Dermis microvascular lymphatic vessel endothelial cell (primary cell): Measurements from ENCODE around the gene SIGLEC1. TPM values are rescaled to one million over a fixed set of nuclear protein-coding genes. Genes with fewer than 3 reads are reported as not detected.
A peak's percentile ranks its signal among the peaks of the same experiment; 100 is the strongest.

Source experiments
- DNase-seq, 2 donors: peaks; one replicate each; pipeline versions ENCODE4 v3.0.0 to v3.0.0-alpha.2; 2010; ENCODE audit warnings: low read depth in 2 of 2
- total RNA-seq: library from RNA; depleted of rRNA; stranded (reverse); fragments of >200 nt; gene quantifications from 2 replicates; pipeline ENCODE4 v1.2.1, GENCODE V29; 2014

Gene SIGLEC1
- not detected in 2 replicates for total RNA-seq

DNA sequence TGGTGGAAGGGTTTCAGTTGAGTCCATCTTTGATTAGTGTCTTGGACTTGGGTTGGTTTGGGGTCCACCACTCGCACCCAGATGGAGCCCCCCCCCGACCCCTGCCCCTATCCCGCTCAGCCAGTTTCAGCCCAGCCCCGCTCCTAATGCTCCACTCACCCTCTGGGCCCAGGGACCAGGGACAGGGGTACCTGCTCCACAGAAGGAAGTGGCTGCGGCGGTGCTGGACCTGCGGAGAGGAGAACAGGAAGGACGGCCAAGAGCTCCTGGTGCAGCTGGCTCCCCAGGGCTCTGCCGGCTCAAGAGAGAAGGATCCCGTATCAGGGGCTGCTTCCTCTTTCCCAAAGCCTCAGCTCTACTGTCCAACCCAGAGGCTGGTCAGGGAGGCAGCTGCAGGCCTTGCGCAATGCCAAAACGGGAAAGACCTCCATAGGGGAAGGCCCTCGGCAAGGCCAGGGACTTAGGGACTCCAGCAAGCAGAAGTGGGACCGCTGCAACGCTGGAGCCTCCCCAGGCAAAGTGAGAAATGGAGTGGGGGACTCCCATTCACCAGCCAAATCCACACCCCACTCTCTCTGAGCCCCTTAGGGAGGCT is at the start of gene SIGLEC1:
SIGLEC1 (minus strand) TSS at position 322 of the 595 bp plus-strand sequence. CDS start 5,472 bp downstream, outside the sequence.
- no peak for DNase-seq

DNA sequence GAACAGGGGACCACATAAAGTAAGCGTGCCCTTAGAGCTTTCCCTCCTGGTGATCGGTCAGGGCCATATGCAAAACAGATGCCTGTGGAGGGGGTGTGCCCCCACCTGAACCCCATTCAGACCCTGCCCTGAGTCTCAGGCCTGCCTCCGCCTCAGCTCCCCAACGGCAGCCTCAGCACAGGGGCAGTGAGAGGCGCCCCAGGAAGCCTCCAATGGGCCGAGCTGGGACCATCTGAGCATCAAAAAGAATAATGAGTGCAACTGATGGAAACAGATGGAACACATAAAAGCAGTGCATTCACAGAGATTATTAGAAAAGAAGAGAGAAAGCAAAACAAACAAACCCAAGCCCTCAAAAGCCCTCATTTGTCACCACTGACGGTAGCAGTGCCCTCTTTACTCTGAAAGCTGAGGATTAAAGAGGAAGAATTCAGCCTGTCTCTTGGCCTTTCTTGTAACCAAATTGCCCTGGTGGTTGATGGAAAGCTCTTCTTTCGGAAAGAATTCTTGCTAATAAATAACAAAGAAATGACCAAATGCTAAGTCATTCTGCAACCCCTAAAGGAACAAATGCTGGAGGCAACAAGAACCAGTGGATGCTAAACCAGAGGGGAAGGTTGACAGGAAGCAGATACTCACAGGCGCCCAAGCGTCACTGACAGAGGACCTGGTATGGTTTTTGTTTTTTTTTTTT is 48.4 kb upstream of the SIGLEC1 start:
- DNase-seq, result no peak

DNA sequence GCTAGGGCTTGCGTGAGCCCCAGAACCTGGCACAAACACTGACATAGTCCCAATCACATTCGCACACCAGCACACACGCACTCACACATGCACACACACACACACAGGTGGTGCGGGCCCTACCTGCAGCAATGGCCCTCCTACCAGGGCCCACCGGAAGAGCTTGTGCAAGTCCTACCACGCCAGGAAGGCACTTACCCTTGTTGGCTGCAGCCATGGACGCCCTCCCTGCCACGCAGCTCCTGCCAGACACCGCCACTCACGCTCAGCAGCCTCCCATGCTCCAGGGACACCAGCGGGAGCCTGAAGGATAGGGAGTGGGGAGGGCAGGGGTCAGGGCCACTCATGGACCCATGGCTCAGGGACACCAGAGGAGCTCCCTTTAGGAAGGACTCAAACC is 47.5 kb upstream of the SIGLEC1 start:
- DNase-seq, result no peak

DNA sequence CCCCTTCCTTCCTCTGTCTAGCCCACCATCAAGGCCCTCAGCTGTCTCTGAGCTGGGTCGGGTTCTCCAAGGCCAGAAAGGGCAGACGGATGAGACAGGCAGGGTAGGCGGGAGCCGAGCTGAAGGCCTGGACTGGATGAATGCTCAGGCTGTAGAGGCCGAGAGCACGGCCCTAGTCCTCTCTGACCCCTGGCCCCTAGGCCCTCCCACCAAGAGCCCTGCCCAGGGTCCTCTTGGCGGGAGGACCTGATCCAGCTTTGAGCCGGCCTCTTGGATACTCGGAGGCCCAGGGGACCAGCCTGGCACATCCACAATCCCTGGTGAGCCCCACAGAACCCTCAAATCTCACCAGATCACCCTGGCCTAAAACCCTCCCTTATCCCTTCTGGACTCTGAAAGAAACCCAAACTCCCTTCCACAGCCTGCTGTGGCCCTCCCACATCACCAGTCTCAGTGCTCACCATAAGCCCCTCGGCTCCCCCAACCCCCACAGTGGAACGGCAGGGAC is 47.0 kb upstream of the SIGLEC1 start:
- DNase-seq, result no peak

DNA sequence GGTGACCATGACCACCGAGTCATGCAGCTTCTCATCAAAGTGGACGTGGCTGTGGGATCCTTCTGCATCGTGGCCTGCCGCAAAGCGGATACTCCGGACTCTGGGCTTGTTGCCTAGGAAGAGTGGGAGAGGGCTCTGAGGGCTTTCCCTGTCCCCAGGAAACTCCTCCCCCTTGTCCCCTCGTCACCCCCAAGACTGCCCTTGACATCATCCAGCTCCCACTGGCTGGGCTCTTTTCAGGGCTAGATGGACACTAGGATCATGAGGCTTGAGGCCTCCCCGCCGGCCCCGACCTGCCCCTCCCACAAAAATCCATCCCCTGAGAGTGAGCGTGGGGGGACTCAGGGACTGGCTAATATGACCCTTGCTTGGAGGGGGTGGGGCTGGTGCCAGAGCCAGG is 46.2 kb upstream of the SIGLEC1 start:
- no peak for DNase-seq

- no peak for DNase-seq
Measured at GRCh38 chr20:3757268-3757667, 44.9 kb upstream of the SIGLEC1 start.

DNA sequence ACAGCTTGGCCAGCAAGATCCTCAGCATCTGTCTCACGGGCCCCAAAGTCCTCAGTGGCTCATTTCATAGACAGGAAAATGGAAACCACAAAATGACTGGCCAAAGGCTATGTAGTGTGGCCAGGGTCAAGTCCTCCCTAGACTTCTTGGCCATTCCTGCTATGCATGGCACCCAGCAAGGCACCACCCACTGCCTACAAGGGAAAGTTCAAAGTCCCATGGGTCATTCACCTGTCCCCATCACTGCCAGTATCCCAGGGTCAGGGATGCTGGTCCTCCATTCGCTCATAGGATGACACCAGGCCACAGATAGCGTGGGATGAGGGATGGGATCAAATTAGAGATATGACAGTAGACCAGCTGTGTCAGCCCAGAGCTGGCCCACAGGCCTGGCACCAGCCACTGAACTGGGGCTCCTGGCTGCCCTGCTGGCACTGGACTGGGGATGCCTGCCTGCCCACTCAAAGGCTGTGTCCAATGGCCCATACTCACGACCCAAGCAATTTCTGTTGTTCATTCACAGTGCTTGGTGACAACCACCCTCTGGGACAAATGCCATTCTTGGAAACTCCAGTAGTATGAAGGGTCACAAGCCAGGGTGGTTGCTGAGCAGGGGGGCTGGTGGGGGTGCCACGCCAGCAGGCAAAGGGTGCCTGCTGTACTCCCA is 43.5 kb upstream of the SIGLEC1 start:
- DNase-seq, result no peak

DNA sequence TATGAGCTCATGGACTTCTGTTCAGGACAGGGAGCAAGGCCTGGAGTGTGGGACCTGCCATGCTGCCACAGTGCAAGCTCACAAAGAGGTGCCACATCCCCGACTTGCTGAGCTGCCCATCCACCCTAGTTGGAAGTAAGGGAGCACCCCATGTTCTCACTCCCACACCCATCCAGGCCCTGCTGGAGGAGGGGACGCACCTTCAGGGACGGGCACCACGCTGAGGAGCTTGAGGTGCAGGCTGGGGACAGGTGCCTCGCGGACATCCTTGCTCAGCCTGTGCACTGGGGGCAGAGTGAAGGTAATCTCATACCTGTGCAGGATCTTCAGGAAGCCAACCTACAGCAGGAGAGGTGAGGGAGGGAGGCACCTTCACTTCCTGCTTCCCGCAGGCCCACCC is 42.9 kb upstream of the SIGLEC1 start:
- no peak for DNase-seq

DNA sequence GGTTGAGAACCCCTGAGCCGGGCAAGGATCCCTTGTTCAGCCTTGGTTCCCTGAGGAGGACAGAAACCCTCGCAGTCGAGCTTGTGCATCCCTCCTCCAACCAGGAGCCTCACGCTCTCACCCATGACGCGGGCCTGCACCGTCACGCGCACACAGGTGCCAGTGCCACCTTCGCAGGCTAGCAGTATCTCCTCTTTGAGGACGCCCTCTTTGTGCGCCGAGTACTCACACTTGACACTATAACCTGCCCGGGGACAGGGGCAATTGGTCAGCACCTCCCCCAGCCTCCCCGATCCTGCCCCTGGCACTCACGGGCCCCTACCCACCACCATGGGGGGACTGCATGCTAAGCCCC is 41.9 kb upstream of the SIGLEC1 start:
- DNase-seq, result no peak

- DNase-seq, result no peak
Measured at GRCh38 chr20:3753501-3754275, 41.3 kb upstream of the SIGLEC1 start.

GRCh38 chr20:3753098-3753497 is 40.7 kb upstream of the SIGLEC1 start:
- peak; percentile 55 to 76 for DNase-seq

DNA sequence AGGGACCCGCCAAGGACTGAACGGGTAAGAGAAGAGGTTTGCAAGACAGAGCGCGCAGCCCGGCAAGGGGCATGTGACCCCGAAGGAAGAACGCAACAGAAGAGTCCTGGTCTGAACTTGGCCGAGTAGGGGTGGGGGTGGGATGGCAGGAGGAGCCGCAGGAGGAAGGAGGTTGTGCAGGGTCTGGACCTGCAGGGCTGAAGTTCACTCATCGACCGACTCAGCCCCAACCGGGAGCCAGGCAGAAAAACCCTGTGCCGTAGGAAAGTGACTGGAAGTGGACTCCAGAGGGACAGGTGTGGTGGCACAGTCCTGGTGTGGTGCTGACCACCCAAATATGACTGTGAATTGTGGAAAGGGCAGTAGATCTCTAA is 40.0 kb upstream of the SIGLEC1 start:
- DNase-seq, result no peak

GRCh38 chr20:3751675-3752385 is 39.4 kb upstream of the SIGLEC1 start:
- no peak for DNase-seq

- no peak for DNase-seq
Measured at GRCh38 chr20:3751305-3751674, 38.9 kb upstream of the SIGLEC1 start.

- no peak for DNase-seq
Measured at GRCh38 chr20:3749689-3750531, 37.5 kb upstream of the SIGLEC1 start.

DNA sequence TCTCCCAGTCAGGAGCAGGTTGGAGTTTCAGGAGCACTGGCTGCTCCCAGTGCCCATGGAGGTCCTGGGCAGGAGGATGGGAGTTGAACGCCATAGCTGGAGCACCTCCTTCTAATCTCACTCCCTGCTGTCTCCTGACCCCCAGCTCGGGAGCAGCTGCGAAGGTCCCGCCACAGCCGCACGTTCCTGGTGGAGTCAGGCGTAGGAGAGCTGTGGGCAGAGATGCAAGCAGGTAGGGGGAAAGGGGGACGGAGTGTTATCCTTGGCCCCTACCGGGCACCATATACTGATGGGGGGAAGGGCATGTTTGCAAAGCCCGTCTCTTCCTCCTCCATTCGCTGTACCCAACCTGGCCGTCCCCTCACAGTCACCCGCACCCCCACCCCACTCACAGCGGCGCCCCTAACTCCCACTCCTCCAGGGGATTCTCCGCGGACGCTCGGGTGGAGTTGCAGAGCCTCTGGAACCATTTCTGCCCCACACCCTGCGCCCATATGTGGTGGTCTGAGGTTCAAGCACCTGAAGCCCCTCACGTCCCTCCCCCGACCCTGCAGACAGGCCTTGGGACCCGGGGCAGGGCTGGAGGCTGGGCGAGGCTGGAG is 36.8 kb upstream of the SIGLEC1 start:
- no peak for DNase-seq

- DNase-seq, result no peak
Measured at GRCh38 chr20:3748073-3748472, 35.7 kb upstream of the SIGLEC1 start.

GRCh38 chr20:3747471-3747870 is 35.1 kb upstream of the SIGLEC1 start:
- DNase-seq, result no peak

- no peak for DNase-seq
Measured at GRCh38 chr20:3745686-3746173, 33.3 kb upstream of the SIGLEC1 start.
